ENCODE measurements around the gene METTL5.
"Not testable (repeated sequence)": the region's sequence is repeated elsewhere in the genome, so short reads cannot be mapped to it uniquely, and the experiment has no call there.

The METTL5 gene

GRCh38 chr2:169824373-169825333 is at the start of gene METTL5:
METTL5 (minus strand) TSS chr2:169824905; CDS start chr2:169824597, 308 bp downstream.
- peak; percentile 8 to 90 (median 74) for DNase-seq

DNA sequence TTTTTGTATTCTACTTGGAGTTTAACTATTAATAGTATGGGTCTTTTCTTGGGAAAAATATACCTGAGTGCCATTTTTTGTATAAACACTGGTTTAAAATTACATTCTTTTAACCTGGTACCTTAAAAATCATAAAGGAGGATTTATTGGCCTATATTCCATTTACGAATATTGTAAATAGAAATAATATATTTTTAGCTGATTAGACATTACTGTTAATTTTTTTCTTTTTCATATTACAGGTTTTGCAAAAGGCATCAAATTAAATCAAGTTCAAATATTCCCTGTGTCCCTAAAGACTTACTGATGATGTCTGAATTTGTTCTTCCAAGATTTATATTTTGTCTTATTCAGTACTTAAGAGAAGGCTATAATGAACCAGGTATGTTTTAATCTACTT is 47.3 kb upstream of the METTL5 start:
- DNase-seq = no peak

DNA sequence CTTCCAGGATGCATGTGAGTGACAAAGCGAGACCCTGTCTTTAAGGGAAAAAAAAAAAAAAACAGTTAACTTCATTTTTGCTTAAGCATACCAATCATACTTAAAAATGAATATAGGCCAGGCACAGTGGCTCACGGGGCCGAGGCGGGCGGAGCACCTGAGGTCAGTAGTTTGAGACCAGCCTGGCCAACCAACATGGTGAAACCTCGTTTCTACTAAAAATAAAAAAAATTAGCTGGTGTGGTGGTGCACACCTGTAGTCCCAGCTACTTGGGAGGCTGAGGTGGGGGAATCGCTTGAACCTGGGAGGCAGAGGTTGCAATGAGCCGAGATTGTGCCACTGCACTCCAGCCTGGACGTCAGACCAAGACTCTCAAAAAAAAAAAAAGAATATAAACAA is 46.7 kb upstream of the METTL5 start:
- DNase-seq = not testable (repeated sequence)

DNA sequence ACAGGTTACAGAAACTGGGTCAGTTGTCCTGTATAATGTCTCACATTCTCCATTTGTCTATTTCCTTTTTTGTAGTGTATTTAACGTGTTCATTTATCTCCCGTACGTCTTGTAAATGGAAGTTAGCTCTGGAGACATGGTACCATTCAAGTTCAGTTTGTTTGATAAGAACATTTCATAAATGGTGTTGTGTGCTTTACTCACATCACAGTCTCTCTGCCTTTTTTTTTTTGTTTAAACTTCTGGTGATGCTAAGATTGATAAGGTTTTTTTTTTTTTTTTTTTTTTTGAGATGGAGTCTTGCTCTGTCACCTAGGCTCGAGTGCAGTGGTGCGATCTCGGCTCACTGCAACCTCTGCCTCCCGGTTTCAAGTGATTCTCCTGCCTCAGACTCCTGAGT is 44.2 kb upstream of the METTL5 start:
- no peak for DNase-seq

GRCh38 chr2:169867579-169867978 is 42.9 kb upstream of the METTL5 start:
- no peak for DNase-seq

- not testable (repeated sequence) for DNase-seq
Measured at GRCh38 chr2:169866230-169866629, 41.5 kb upstream of the METTL5 start.

GRCh38 chr2:169865492-169865891 is 40.8 kb upstream of the METTL5 start:
- DNase-seq = no peak

- no peak for DNase-seq
Measured at GRCh38 chr2:169862816-169863215, 38.1 kb upstream of the METTL5 start.

- DNase-seq = no peak
Measured at GRCh38 chr2:169860149-169860548, 35.4 kb upstream of the METTL5 start.

GRCh38 chr2:169859423-169859822 is 34.7 kb upstream of the METTL5 start:
- DNase-seq = no peak

DNA sequence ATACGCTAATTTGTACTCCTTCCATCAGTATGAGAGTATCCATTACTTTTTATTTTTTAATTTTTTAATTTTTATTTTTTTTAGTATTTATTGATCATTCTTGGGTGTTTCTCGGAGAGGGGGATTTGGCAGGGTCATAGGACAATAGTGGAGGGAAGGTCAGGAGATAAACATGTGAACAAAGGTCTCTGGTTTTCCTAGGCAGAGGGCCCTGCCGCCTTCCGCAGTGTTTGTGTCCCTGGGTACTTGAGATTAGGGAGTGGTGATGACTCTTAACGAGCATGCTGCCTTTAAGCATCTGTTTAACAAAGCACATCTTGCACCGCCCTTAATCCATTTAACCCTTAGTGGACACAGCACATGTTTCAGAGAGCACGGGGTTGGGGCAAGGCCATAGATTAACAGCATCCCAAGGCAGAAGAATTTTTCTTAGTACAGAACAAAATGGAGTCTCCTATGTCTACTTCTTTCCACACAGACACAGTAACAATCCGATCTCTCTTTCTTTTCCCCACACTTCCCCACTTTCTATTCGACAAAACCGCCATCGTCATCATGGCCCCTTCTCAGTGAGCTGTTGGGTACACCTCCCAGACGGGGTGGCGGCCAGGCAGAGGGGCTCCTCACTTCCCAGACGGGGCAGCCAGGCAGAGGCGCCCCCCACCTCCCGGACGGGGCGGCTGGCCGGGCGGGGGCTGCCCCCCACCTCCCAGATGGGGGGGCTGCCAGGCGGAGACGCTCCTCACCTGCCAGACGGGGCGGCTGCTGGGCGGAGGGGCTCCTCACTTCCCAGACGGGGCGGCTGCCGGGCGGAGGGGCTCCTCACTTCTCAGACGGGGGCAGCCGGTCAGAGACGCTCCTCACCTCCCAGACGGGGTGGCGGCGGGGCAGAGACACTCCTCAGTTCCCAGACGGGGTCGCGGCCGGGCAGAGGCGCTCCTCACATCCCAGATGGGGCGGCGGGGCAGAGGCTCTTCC is 30.9 kb upstream of the METTL5 start:
- not testable (repeated sequence) for DNase-seq

GRCh38 chr2:169853041-169853668 is 28.4 kb upstream of the METTL5 start:
- no peak for DNase-seq

- no peak for DNase-seq
Measured at GRCh38 chr2:169849710-169850109, 25.0 kb upstream of the METTL5 start.

GRCh38 chr2:169848959-169849693 is 24.4 kb upstream of the METTL5 start:
- peak in 36 of 51 donors; percentile 1 to 69 (median 32) for DNase-seq

DNA sequence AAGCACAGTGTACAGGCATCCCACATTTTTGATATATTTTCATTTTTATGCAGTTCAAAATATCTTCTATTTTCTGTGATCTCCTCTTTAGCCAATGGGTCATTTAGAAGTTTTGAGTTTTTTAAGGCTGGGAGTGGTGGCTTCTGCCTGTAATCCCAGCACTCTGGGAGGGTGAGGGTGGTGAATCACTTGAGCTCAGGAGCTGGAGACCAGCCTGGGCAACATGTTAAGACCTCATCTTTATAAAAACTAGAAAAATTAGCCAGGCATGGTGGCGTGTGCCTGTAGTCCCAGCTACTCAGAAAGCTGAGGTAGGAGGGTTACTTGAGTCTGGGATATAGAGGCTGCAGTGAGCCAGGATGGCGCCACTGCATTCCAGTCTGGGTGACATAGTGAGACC is 20.3 kb upstream of the METTL5 start:
- DNase-seq = no peak

DNA sequence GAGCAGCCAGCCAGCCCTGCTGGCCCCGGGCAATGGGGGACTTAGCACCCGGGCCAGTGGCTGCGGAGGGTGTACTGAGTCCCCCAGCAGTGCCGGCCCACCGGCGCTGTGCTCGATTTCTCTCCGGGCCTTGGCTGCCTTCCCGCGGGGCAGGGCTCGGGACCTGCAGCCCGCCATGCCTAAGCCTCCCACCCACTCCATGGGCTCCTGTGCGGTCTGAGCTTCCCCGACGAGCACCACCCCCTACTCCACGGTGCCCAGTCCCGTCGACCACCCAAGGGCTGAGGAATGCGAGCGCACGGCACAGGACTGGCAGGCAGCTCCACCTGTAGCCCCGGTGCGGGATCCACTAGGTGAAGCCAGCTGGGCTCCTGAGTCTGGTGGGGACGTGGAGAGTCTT is 16.9 kb upstream of the METTL5 start:
- not testable (repeated sequence) for DNase-seq

DNA sequence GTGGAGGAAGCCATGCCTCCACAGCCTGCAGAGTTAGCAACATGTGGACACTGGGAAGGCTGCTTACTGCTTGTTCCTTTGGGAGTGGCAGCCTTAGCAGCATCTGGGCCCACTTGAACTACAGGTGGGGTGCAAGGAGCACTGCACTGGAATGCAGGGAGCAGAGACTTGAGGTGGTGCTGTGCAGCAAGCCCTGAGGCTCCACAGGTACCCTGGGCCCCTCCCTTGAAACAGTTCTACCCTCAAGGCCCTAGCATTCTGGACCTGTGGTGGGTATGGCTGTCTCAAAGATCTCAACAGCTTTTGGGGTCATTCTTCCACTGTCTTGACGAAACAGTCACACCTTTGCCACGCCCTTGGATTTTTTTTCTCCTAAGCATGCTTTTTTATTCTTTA is 16.0 kb upstream of the METTL5 start:
- DNase-seq = no peak

GRCh38 chr2:169839954-169840746 is 15.4 kb upstream of the METTL5 start:
- DNase-seq = peak in 1 of 51 donors; percentile 9

DNA sequence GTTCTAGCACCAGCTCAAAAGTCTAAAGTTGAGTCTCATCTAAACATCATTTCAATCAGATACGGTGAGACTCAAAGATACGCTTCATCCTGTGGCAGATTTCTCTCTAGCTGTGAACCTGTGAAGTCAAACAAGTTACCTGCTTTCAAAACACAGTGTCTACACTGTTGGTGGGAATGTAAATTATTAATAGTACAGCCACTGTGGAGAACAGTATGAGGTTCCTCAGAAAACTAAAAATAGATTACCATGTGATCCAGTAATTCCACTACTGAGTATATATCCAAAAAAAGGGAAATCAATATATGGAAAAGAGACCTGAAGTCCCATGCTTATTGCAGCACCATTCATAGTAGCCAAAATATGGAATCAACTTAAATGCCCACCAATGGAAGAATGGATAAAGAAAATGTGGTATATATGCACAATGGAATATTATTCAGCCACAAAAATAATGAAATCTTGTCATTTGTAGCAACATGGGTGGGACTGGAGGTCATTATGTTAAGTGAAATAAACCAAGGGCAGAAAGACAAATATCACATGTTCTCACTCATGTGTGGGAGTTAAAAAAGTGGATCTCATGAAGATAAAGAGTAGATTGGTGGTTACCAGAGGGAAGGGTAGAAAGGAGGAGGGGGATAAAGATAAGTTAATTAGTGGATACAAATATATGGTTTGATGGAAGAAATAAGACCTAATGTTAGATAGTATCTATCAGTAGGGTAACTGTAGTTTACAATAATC is 14.2 kb upstream of the METTL5 start:
- no peak for DNase-seq
